ENCODE data around the gene CD226.
"Not testable (repeated sequence)": the region's sequence is repeated elsewhere in the genome, so short reads cannot be mapped to it uniquely, and the experiment has no call there.

The CD226 gene

GRCh38 chr18:69876490-69876889 is 71.2 kb downstream of the CD226 start:
- DNase-seq (ENCODE audit: low read depth in 1 of 2, low spot score in 1 of 2): no peak

- no peak for DNase-seq (ENCODE audit: low read depth in 1 of 2, low spot score in 1 of 2)
These were observed 73.6 kb downstream of the CD226 start for GRCh38 chr18:69874058-69874457.

GRCh38 chr18:69872661-69873060 is 75.0 kb downstream of the CD226 start:
- no peak for DNase-seq (ENCODE audit: low read depth in 1 of 2, low spot score in 1 of 2)

- no peak for DNase-seq (ENCODE audit: low read depth in 1 of 2, low spot score in 1 of 2)
These were observed 76.3 kb downstream of the CD226 start for GRCh38 chr18:69871363-69871762.

GRCh38 chr18:69870736-69871135 is 76.9 kb downstream of the CD226 start:
- no peak for DNase-seq (ENCODE audit: low read depth in 1 of 2, low spot score in 1 of 2)

GRCh38 chr18:69866212-69866611 is 81.5 kb downstream of the CD226 start:
- DNase-seq (ENCODE audit: low read depth in 1 of 2, low spot score in 1 of 2): no peak

- no peak for DNase-seq (ENCODE audit: low read depth in 1 of 2, low spot score in 1 of 2)
These were observed 81.9 kb downstream of the CD226 start for GRCh38 chr18:69865776-69866175.

GRCh38 chr18:69864802-69865201 is 82.9 kb downstream of the CD226 start:
- not testable (repeated sequence) for DNase-seq (ENCODE audit: low read depth in 1 of 2, low spot score in 1 of 2)

GRCh38 chr18:69858897-69859296 is 88.8 kb downstream of the CD226 start:
- DNase-seq (ENCODE audit: low read depth in 1 of 2, low spot score in 1 of 2): no peak

- DNase-seq (ENCODE audit: low read depth in 1 of 2, low spot score in 1 of 2): no peak
These were observed 93.2 kb downstream of the CD226 start for GRCh38 chr18:69854455-69854854.

- DNase-seq (ENCODE audit: low read depth in 1 of 2, low spot score in 1 of 2): no peak
These were observed 94.6 kb downstream of the CD226 start for GRCh38 chr18:69853051-69853450.

GRCh38 chr18:69845593-69846506 is 101.8 kb downstream of the CD226 start:
- DNase-seq (ENCODE audit: low read depth in 1 of 2, low spot score in 1 of 2): no peak

GRCh38 chr18:69844656-69845055 is 103.0 kb downstream of the CD226 start:
- no peak for DNase-seq (ENCODE audit: low read depth in 1 of 2, low spot score in 1 of 2)

GRCh38 chr18:69843015-69843414 is 104.7 kb downstream of the CD226 start:
- no peak for DNase-seq (ENCODE audit: low read depth in 1 of 2, low spot score in 1 of 2)

- DNase-seq (ENCODE audit: low read depth in 1 of 2, low spot score in 1 of 2): no peak
These were observed 106.6 kb downstream of the CD226 start for GRCh38 chr18:69841117-69841516.

- DNase-seq (ENCODE audit: low read depth in 1 of 2, low spot score in 1 of 2): no peak
These were observed 107.2 kb downstream of the CD226 start for GRCh38 chr18:69840445-69840844.

GRCh38 chr18:69840001-69840400 is 107.7 kb downstream of the CD226 start:
- no peak for DNase-seq (ENCODE audit: low read depth in 1 of 2, low spot score in 1 of 2)

- DNase-seq (ENCODE audit: low read depth in 1 of 2, low spot score in 1 of 2): no peak
These were observed 108.2 kb downstream of the CD226 start for GRCh38 chr18:69839497-69839896.

- no peak for DNase-seq (ENCODE audit: low read depth in 1 of 2, low spot score in 1 of 2)
These were observed 108.9 kb downstream of the CD226 start for GRCh38 chr18:69838620-69839411.

GRCh38 chr18:69838003-69838402 is 109.7 kb downstream of the CD226 start:
- DNase-seq (ENCODE audit: low read depth in 1 of 2, low spot score in 1 of 2): no peak

- not testable (repeated sequence) for DNase-seq (ENCODE audit: low read depth in 1 of 2, low spot score in 1 of 2)
These were observed 112.7 kb downstream of the CD226 start for GRCh38 chr18:69834980-69835379.

- DNase-seq (ENCODE audit: low read depth in 1 of 2, low spot score in 1 of 2): no peak
These were observed 117.5 kb downstream of the CD226 start for GRCh38 chr18:69830189-69830588.

Measured in stimulated activated CD4-positive, alpha-beta T cell treated with anti-CD3 and anti-CD28 coated beads, Interleukin-15, amount 100 ng/mL, for 1 hour (primary cell).